Endothelial cell of umbilical vein (primary cell): ENCODE results near the gene DZIP3. TPM values are rescaled to one million over a fixed set of nuclear protein-coding genes. Genes with fewer than 3 reads are reported as not detected.

Source experiments
- BruUV-seq: library from RNA; stranded (reverse); fragments of 400-500 nt; replicated peaks from 2 replicates; lab custom pipeline; 2021; lab: Mats Ljungman, UMichigan
- CTCF ChIA-PET: fragments of 300-600, 350-600 bp; sonication (Branson Sonifier 250); formaldehyde crosslinking; loops from one replicate; lab custom pipeline; 2021; ENCODE audit warnings: antibody characterized with exemption, inconsistent platforms; lab: Charles Lee
- POLR2A ChIA-PET: fragments of 300-600, 350-600 bp; sonication (Branson Sonifier 250); formaldehyde crosslinking; loops from one replicate; lab custom pipeline; 2021; ENCODE audit warnings: antibody characterized with exemption, inconsistent platforms; lab: Charles Lee
- DNase-seq: peaks from one replicate; pipeline ENCODE4 v3.0.0-alpha.2; 2011; ENCODE audit warnings: low read depth, low spot score
- FAIRE-seq: peaks from 2 replicates; lab custom pipeline; 2011; peaks lifted over from hg19 to GRCh38; lab: Jason Lieb, UNC
- H2AFZ ChIP-seq: 2 replicates; pipeline ENCODE4 v1.6.0; 2012; ENCODE audit warnings: low read depth, low read length, control low read depth, inconsistent platforms
- H3K27ac ChIP-seq: 2 replicates; pipeline ENCODE4 v1.5.1; 2011; ENCODE audit warnings: low read depth, mild to moderate bottlenecking, control low read depth, low read length, moderate library complexity; ENCODE audit not compliant: insufficient read depth
- H3K27me3 ChIP-seq, 2 experiments: 2 replicates each; pipeline versions ENCODE4 v1.6.0 to v1.6.1; 2011; ENCODE audit warnings: low read length in 2 of 2, mixed read lengths in 1 of 2; ENCODE audit not compliant: control insufficient read depth in 2 of 2, insufficient read depth in 2 of 2
- H3K36me3 ChIP-seq, 2 experiments: 2 replicates in 1 of 2; 3 replicates in 1 of 2; pipeline ENCODE4 v1.5.1; 2011; ENCODE audit warnings: low read length in 2 of 2, mild to moderate bottlenecking in 1 of 2, moderate library complexity in 1 of 2; ENCODE audit not compliant: control insufficient read depth in 2 of 2, insufficient read depth in 2 of 2; ENCODE audit errors: extremely low read depth in 1 of 2
- H3K4me1 ChIP-seq: 3 replicates; pipeline ENCODE4 v1.5.1; 2011; ENCODE audit warnings: mild to moderate bottlenecking, low read length; ENCODE audit not compliant: control insufficient read depth, insufficient read depth; ENCODE audit errors: extremely low read depth
- H3K4me2 ChIP-seq: 2 replicates; pipeline ENCODE4 v1.6.1; 2011; ENCODE audit warnings: low read length, control low read depth, mixed read lengths; ENCODE audit not compliant: insufficient read depth
- H3K4me3 ChIP-seq, 3 experiments: fragments of 200-600 bp in 1 of 3; sonication (generic), shearing (Covaris generic) in 1 of 3; replicated peaks in 1 of 3; 2 replicates each; pipeline ENCODE4 v1.5.1; 2011 to 2016; ENCODE audit warnings: control low read depth in 3 of 3, low read length in 3 of 3, mild to moderate bottlenecking in 2 of 3, inconsistent platforms in 1 of 3, low read depth in 1 of 3, moderate library complexity in 1 of 3; ENCODE audit not compliant: insufficient read depth in 1 of 3
- H3K79me2 ChIP-seq: 2 replicates; pipeline ENCODE4 v1.6.0; 2012; ENCODE audit warnings: low read length, inconsistent platforms; ENCODE audit not compliant: control insufficient read depth, insufficient read depth
- H3K9ac ChIP-seq: replicated peaks from 2 replicates; pipeline ENCODE3; 2011; ENCODE audit warnings: low read length, control low read depth; ENCODE audit not compliant: insufficient read depth; ENCODE audit errors: extremely low read depth
- H3K9me1 ChIP-seq: replicated peaks from 3 replicates; pipeline ENCODE4 v1.6.0; 2011; ENCODE audit warnings: mild to moderate bottlenecking, low read length; ENCODE audit not compliant: control insufficient read depth, insufficient read depth; ENCODE audit errors: extremely low read depth
- H3K9me3 ChIP-seq: replicated peaks from 2 replicates; pipeline ENCODE4 v1.5.1; 2012; ENCODE audit warnings: low read length, inconsistent platforms; ENCODE audit not compliant: control insufficient read depth, insufficient read depth
- H4K20me1 ChIP-seq: replicated peaks from 2 replicates; pipeline ENCODE3; 2011; ENCODE audit warnings: mild to moderate bottlenecking, low read length; ENCODE audit not compliant: control insufficient read depth, insufficient read depth; ENCODE audit errors: extremely low read depth
- CTCF ChIP-seq, 2 donors: IDR thresholded peaks; 1 replicate in 1 of 2; 2 replicates in 1 of 2; pipeline ENCODE4 v1.5.1; 2011; ENCODE audit warnings: low read length in 2 of 2, mild to moderate bottlenecking in 2 of 2, moderate library complexity in 2 of 2, control low read depth in 1 of 2, inconsistent platforms in 1 of 2, low read depth in 1 of 2; ENCODE audit not compliant: insufficient read depth in 1 of 2; ENCODE audit errors: extremely low read depth in 1 of 2
- EZH2 ChIP-seq: IDR thresholded peaks from 2 replicates; pipeline ENCODE4 v1.6.1; 2012; ENCODE audit warnings: borderline replicate concordance, low read depth, mild to moderate bottlenecking, moderate library complexity, low read length, inconsistent platforms; ENCODE audit not compliant: severe bottlenecking
- FOS ChIP-seq: IDR thresholded peaks from 2 replicates; pipeline ENCODE4 v1.6.1; 2011; ENCODE audit warnings: mild to moderate bottlenecking, low read length, moderate library complexity, borderline replicate concordance; ENCODE audit not compliant: insufficient read depth
- GATA2 ChIP-seq: IDR thresholded peaks from 2 replicates; pipeline ENCODE4 v1.7.0; 2011; ENCODE audit warnings: low read depth, mild to moderate bottlenecking, moderate library complexity, mixed read lengths, low read length; ENCODE audit not compliant: insufficient read length, insufficient read depth
- JUN ChIP-seq: IDR thresholded peaks from 2 replicates; pipeline ENCODE4 v1.6.1; 2011; ENCODE audit warnings: borderline replicate concordance, low read depth; ENCODE audit not compliant: insufficient read length, insufficient read depth
- MAX ChIP-seq: IDR thresholded peaks from 2 replicates; pipeline ENCODE4 v1.6.1; 2011; ENCODE audit not compliant: insufficient read depth, insufficient read length
- MYC ChIP-seq: IDR thresholded peaks from one replicate; pipeline ENCODE4 v1.6.1; 2011; ENCODE audit warnings: mild to moderate bottlenecking, low read depth, low read length
- POLR2A ChIP-seq: IDR thresholded peaks from 2 replicates; pipeline ENCODE4 v1.6.1; 2012; ENCODE audit warnings: low read depth, mild to moderate bottlenecking, control low read depth, low read length
- POLR2AphosphoS5 ChIP-seq: IDR thresholded peaks from 2 replicates; pipeline ENCODE4 v1.6.1; 2012; ENCODE audit warnings: low read depth, mild to moderate bottlenecking, control low read depth, low read length, moderate library complexity; ENCODE audit not compliant: insufficient read depth
- dilution Hi-C: fragments of 300-500 bp; cut with MboI; formaldehyde crosslinking; loops from one replicate; pipeline ENCODE4 v1.15.0; 2019; ENCODE audit warnings: low sequenced_read_pairs; ENCODE audit not compliant: extremely low pct_ligation_motif_present
- intact Hi-C: fragments of 100-400 bp; cut with micrococcal nuclease; formaldehyde crosslinking; loops from one replicate; pipeline ENCODE4 v1.10.0; 2022
- polyA plus RNA-seq, 4 experiments: library from polyadenylated mRNA; depleted of rRNA in 3 of 4; stranded (reverse) in 3 of 4; unstranded in 1 of 4; fragments of >200 nt; gene quantifications; 2 replicates each; pipeline versions ENCODE4 v1.2.1 to v1.2.3, GENCODE V29; 2011 to 2012; ENCODE audit warnings: missing spikeins in 1 of 4
- total RNA-seq: library from RNA; stranded (reverse); gene quantifications from 2 replicates; pipeline ENCODE4 v1.2.3, GENCODE V29; 2021

DZIP3 gene
- total and polyA plus RNA-seq, 2 donors (not counting 3 experiments of a cell fraction or from before 2014, with no cell fraction given), result 1.9 to 6.5 TPM

GRCh38 chr3:108713816-108714215 lies 124.3 kb downstream of the DZIP3 start:
- DNase-seq (no peak), FAIRE-seq (no peak)
- H3K27ac ChIP-seq, result no peak overlapping the region
- POLR2A ChIA-PET, result no interaction called here
- H3K79me2 ChIP-seq, result no peaks in the 10 kb centered on the region
- H3K4me3 ChIP-seq, result no peak overlapping the region
- H3K9ac ChIP-seq, result no peak overlapping the region
- dilution Hi-C loops (no loop called here), intact Hi-C loops (no loop called here)
- BruUV-seq, result no TSS peak
- no peak overlapping the region for H2AFZ ChIP-seq
- H3K4me2 ChIP-seq, result no peak overlapping the region
- CTCF ChIA-PET, result no interaction called here
- no peak for TF ChIP-seq GATA2
- TF ChIP-seq EZH2, result no peak
- no peak for TF ChIP-seq JUN
- no peaks in the 10 kb centered on the region for H3K36me3 ChIP-seq
- H3K9me1 ChIP-seq, result no peaks in the 10 kb centered on the region
- peaks cover 4% of the 10 kb centered on the region for H3K4me1 ChIP-seq
- no peaks in the 10 kb centered on the region for H4K20me1 ChIP-seq
- H3K9me3 ChIP-seq, result no peaks in the 10 kb centered on the region
- peaks cover 0 to 1% of the 10 kb centered on the region in 2 experiments for H3K27me3 ChIP-seq

- TF ChIP-seq POLR2A, result no peak
- TF ChIP-seq EZH2, result no peak
- TF ChIP-seq MYC, result no peak
- no peak for TF ChIP-seq MAX
- TF ChIP-seq POLR2AphosphoS5, result no peak
- TF ChIP-seq CTCF (IDR thresholded peaks at IDR 0.05; ENCODE audit: extremely low read depth in 1 of 2, insufficient read depth in 1 of 2, low read depth in 1 of 2, low read length in 2 of 2), result no peak
- no peak for TF ChIP-seq FOS
- DNase-seq (no peak), FAIRE-seq (no peak)
- Histone ChIP-seq H3K27me3 (no peaks in the 10 kb centered on the region), H3K4me2 (no peak overlapping the region), H3K4me1 (peaks cover 9% of the 10 kb centered on the region), H2AFZ (no peak overlapping the region), H3K9me3 (no peaks in the 10 kb centered on the region), H3K79me2 (no peaks in the 10 kb centered on the region), H3K4me3 (no peak overlapping the region), H3K27ac (no peak overlapping the region), H3K36me3 (no peaks in the 10 kb centered on the region), H3K9ac (no peak overlapping the region), H3K9me1 (no peaks in the 10 kb centered on the region), H4K20me1 (no peaks in the 10 kb centered on the region)
- ChIA-PET POLR2A (no interaction called here), CTCF (interaction anchor here (2.4 kb wide), 1 partner anchor 11 kb away, joined by 11 read pairs; no protein-coding TSS in a partner anchor)
- BruUV-seq, result no TSS peak
- dilution Hi-C loops, result no loop called here
- intact Hi-C loops, result no loop called here
Observed at GRCh38 chr3:108718454-108718853, 128.9 kb downstream of the DZIP3 start.
